Measurements from ENCODE around the gene TP53BP2. TPM values are rescaled to one million over a fixed set of nuclear protein-coding genes. Genes with fewer than 3 reads are reported as not detected.

Gene TP53BP2
- total RNA-seq, 4 donors from 2014 or later: 18.9 to 56.5 (median 34.7) TPM

DNA sequence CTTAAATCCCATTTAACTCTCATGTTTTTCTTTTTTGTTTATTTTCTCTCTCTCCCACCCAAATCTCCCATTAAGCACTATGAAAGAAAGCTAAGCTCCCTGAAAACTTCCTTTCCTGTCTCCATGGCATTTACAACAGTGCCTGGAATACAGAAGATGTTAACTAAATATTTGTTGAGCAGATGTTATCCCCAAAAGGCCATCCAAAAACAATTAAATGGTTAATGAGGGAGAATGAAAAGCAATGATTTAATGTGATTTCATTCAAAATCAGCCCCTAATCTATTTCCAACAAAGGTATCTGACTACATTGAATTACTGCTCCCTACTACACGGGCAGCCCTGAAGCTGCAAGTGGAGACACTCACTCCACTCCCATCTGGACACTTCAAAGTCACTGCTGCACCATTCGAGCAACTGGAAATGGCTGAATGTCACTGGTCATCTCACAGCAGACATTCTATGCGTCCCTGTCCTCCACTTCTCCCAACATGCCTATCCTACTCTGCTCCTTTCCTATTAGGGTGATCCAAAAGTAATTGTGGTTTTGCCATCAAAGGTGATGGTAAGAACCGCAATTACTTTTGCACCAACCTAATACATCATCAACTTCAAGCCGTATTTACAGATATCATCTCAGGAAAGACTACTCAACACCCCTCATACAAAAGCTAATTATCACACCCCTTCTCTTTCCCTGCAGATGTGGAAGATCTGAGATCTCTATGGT, 7.5 kb downstream of the TP53BP2 start:
- TF ChIP-seq, protein P1, sequence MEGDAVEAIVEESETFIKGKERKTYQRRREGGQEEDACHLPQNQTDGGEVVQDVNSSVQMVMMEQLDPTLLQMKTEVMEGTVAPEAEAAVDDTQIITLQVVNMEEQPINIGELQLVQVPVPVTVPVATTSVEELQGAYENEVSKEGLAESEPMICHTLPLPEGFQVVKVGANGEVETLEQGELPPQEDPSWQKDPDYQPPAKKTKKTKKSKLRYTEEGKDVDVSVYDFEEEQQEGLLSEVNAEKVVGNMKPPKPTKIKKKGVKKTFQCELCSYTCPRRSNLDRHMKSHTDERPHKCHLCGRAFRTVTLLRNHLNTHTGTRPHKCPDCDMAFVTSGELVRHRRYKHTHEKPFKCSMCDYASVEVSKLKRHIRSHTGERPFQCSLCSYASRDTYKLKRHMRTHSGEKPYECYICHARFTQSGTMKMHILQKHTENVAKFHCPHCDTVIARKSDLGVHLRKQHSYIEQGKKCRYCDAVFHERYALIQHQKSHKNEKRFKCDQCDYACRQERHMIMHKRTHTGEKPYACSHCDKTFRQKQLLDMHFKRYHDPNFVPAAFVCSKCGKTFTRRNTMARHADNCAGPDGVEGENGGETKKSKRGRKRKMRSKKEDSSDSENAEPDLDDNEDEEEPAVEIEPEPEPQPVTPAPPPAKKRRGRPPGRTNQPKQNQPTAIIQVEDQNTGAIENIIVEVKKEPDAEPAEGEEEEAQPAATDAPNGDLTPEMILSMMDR (IDR thresholded peaks at IDR 0.05; ENCODE audit: low read depth): no peak

DNA sequence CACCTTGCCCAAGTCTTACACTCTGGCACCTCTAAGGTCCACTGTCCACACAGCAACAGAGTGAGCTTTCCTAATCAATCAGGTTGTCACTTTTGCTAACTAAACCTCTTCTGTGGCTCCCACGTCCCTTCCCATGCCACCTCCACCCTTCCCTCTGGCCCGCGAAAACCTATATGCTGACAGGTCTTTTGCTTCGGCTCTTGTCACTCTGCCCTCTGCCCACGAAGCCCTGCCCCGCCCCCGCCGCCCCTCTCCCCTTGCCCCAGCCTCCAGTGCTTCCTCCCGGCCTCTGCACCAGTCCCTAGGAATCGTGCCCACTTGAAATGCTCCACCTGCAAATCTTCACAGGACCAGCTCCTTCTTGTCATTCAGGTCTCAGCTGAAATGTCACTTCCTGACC, 8.1 kb downstream of the TP53BP2 start:
- TF ChIP-seq, protein P1 (IDR thresholded peaks at IDR 0.05; ENCODE audit: low read depth): no peak

DNA sequence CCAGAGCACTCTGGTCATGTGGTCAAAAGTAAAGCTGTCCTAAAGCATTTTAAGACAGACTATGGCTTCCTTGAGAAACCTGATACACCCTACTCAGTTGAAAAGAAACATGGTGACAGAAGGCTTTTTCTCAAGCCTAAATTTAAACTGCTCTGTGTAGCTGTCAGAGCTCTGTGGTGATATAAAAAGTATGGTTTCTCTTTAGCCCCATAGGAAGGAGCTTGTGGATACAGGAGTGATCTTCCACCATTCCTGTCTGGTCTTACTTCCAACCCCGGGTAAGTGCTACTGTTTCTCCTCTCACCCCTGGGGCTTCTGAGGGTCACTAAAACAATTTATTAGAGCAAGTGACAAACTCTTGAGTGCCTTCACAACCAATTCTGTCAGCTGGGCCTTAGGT, 8.5 kb downstream of the TP53BP2 start:
- TF ChIP-seq, protein P1 (IDR thresholded peaks at IDR 0.05; ENCODE audit: low read depth): no peak

DNA sequence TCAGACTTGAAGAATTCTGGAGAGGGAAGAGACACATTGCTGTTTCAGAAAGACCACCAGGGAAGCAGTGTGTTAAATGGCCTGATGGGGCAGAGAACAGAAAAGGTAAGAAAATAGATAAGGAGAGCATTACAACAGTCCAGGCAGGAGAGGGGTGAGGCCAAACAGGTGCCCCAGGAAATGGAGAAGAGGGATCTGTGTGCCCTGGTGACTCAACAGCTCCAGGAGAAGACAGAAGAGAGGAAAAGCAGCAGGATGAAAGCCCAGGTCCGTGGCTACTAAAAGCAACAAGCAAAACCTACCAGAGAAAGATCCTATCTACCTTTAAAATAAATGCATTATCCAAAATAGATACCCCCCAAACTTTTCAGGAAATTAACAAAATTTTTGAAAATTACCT, 9.2 kb downstream of the TP53BP2 start:
- TF ChIP-seq, protein P1 (IDR thresholded peaks at IDR 0.05; ENCODE audit: low read depth): no peak

DNA sequence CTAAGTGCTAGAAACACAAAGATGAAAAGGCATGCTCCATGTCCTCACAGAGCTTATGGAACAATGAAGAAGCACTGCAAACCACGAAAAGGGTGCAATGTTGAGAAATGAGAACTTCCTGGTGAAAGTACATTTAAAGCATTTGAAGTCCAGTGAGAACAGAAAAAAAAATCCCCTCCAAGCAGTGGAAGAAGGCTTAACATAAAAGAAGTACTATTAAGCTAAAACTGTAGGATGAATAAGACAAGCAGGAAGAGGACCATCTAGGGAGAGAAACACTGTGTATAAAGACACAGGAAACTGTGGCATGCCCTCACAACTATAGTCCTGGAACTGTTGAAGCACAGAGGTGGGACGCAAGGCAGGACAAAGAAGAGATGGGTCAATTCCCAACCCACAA, 10.0 kb downstream of the TP53BP2 start:
- TF ChIP-seq, protein P1 (IDR thresholded peaks at IDR 0.05; ENCODE audit: low read depth): no peak

DNA sequence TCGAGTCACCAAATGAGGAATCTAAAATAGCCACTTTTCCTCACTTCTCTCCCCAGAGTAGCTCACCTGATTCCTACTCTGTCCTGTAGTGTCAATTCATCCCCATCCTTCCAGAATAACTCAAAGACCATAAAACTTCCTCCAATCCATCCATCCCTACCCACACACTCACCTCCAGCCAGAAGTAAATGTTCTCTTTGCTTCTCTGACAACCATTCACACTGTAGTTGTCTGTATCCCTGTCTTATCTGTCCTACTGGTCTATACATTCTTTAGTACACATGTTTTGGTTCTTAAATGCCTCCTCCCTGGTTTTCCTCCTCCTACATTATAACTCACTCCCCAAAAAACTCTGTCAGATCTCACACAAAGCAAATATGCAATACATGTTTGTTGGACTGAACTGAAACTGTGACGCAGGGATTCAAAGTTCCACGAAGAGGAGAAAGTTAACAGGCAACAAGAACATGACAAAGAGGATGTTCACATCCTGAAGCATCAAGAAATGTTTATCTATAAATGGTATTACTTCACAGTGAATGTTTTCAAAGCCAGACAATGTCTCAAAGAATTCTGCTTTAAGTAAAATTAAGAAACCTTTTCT, 11.0 kb downstream of the TP53BP2 start:
- TF ChIP-seq, protein P1 (IDR thresholded peaks at IDR 0.05; ENCODE audit: low read depth): no peak

DNA sequence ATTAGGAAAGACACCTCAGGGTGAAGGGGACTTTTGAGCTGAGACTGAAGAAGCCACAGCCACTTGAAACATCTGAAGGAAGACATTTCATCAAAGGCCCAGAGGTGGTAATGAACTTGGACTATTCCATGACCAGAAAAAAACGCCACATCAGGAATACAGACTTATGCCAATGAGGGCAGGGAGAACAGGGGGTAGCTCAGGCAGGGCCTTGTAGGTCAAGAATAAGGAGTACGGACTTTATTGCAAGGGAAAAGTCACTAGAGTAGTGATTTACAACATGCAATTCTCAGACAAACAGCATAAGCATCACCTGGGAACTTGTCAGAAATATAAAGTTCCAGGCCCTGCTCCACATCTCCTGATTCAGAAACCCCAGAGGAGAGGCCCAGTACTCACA, 11.8 kb downstream of the TP53BP2 start:
- TF ChIP-seq, protein P1 (IDR thresholded peaks at IDR 0.05; ENCODE audit: low read depth): no peak
